ENCODE measurements around the gene TMEM190. TPM values are rescaled to one million over a fixed set of nuclear protein-coding genes. Genes with fewer than 3 reads are reported as not detected.
A peak's percentile ranks its signal among the peaks of the same experiment; 100 is the strongest.
"Not testable (repeated sequence)": the region's sequence is repeated elsewhere in the genome, so short reads cannot be mapped to it uniquely, and the experiment has no call there.

TMEM190 gene
- polyA plus RNA-seq, 3 donors = 0.23 to 0.36 TPM; not detected in 1

- DNase-seq (ENCODE audit: low read depth in 3 of 3, low spot score in 2 of 3) = no peak
Observed at GRCh38 chr19:55389386-55390317, 13.0 kb downstream of the TMEM190 start.

GRCh38 chr19:55390461-55390880, 13.8 kb downstream of the TMEM190 start:
- DNase-seq (ENCODE audit: low read depth in 3 of 3, low spot score in 2 of 3) = no peak

GRCh38 chr19:55391191-55391670, 14.6 kb downstream of the TMEM190 start:
- DNase-seq (ENCODE audit: low read depth in 3 of 3, low spot score in 2 of 3) = no peak

DNA sequence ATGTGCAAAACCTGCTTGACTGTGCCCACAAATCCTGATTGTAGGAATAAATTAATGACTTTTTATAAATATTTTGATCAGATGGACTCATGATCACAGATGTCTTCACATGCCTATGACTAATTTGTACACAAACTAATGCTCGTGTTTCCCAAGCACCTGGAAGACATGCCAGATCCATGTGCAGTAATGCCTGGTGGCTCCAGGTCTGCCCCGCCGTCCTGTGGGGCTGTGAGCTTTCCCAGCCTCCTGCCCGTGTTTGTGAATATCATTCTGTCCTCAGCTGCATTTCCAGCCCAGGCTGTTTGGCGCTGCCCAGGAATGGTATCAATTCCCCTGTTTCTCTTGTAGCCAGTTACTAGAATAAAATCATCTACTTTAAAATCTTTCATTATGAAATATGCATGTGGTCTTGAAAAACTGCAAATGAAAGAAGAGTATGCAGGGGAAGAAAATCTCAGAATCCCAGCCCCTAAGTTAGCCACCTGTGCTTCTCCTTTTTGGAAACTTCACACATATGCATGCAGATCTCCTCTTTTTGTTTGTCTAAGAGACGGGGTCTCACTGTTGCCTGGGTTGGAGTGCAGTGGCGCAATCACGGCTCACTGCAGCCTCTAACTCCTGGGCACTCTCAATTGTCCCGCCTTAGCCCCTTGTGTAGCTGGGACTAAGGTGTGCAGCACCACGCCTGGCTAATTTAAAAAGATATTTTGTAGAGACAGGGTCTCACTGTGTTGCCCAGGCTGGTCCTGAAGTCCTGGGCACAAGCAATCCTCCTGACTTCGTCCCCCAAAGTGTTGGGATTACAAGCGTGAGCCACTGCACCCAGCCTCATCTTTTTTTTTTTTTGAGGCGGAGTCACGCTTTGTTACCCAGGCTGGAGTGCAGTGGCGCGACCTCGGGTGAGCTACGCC, 15.3 kb downstream of the TMEM190 start:
- no peak for DNase-seq (ENCODE audit: low read depth in 3 of 3, low spot score in 2 of 3)

DNA sequence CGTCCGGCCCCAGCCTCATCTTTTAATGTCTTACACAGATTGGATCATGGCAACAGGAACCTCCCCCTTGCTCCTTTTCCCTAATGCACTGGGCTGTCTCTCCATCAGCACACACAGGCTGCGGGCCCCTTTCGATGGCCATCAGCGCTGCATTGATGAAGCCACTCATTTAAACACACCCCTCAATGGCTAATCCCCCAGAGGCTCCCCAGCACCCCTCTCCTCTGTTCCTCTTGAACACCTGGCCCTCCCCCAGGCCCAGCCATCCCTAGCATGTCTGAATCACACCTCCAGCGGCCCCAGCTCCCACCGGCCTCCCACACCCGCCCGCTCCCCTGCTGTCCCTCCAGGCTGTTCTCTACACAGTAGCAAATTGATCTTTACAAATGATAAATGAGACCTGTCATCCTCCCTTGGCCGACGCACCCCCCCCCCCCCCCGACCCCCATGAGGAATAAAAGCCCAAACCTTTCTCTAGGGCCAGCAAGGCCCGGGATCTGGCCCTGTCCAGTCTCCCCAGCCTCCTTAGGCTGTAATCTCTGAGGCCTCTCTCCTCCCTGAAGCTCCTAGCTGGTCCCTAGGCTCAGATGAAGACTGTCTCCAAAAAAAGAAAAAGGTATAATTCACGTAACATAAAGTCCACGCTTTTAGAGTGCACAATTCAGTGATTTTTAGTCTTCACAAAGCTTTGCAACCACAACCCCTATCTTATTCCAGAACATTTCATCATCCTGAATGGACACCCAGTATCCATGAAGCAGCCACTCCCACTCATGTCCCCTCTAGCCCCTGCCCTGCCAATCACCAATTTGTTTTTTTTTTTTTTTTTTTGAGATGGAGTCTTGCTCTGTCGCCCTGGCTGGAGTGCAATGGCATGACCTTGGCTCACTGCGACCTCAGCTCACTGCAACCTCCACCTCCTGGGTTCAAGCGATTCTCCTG, 16.5 kb downstream of the TMEM190 start:
- no peak for DNase-seq (ENCODE audit: low read depth in 3 of 3, low spot score in 2 of 3)

DNA sequence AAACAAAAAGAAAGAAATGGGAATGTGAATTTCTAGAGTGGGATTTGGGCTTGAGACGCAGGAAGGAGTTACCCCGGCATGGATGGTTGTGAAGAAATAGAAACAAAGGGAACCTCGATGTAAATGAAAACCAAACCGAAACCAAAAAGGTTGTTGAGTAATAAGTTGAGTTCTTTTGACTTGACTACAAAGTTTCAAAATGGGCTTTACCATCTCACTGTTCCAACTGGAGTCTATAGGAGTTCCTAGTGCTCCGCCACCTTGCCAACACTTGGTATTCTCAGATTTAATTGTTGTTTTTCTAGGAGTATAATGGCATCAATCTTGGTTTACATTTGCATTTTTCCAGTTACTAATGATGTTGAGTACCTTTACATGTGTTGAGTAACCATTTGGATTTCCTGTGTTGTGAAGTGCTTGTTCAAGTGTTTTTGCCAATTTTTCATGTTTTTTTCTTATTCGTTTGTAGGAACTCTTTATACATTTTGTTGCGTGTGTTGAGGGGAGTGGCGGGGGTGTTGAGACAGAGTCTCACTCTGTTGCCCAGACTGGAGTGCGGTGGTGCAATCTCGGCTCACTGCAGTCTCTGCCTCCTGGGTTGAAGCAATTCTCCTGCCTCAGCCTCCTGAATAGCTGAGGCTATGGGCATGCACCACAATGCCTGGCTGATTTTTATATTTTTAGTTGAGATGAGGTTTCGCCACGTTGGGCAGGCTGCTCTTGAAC, 21.7 kb downstream of the TMEM190 start:
- no peak for DNase-seq (ENCODE audit: low read depth in 3 of 3, low spot score in 2 of 3)

- no peak for DNase-seq (ENCODE audit: low read depth in 3 of 3, low spot score in 2 of 3)
Observed at GRCh38 chr19:55400281-55401087, 23.9 kb downstream of the TMEM190 start.

DNA sequence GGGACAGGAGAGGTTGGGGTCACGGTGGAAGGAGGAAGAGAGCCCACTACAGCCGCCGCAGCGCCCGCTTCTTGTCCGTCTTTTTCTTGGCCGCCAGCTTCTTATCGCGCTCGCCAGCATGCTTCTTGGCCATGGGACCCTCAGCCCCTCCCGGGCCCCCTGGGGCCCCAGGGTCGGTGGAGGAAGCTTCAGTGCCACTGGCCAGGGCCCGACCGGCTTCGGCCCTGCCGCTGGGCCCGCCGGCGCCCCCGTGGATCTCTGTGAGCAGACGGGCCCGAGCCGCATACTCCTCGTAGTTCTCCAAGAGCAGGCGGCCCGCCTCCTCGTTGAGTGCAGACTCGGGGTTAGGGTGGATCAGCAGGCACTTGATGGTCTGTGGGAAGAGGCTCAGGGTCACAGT, 24.8 kb downstream of the TMEM190 start:
- DNase-seq (ENCODE audit: low read depth in 3 of 3, low spot score in 2 of 3) = not testable (repeated sequence)

DNA sequence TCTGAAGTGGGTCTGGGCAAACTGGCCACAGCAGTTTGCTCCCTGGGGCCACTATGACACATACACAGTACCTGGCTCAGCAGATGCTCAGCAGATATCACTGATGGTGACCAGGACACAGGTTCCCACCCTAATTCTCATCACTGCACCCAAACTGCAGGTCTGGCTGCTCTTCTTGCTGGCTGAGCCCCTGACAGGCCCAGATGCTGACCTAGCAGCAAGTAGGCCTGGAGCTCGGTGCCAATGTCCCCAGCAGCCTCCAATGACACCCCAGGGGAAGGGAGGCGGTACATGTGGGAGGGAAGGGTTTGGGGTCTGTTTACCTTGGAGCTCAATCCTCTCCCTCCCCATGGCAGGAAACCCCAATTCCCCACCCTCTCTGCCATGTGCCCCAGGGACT, 25.9 kb downstream of the TMEM190 start:
- no peak for DNase-seq (ENCODE audit: low read depth in 3 of 3, low spot score in 2 of 3)

GRCh38 chr19:55405638-55406037, 29.0 kb downstream of the TMEM190 start:
- DNase-seq (ENCODE audit: low read depth in 3 of 3, low spot score in 2 of 3) = no peak

- DNase-seq (ENCODE audit: low read depth in 3 of 3, low spot score in 2 of 3) = no peak
Observed at GRCh38 chr19:55406091-55406825, 29.6 kb downstream of the TMEM190 start.

- DNase-seq (ENCODE audit: low read depth in 3 of 3, low spot score in 2 of 3) = no peak
Observed at GRCh38 chr19:55406826-55407549, 30.4 kb downstream of the TMEM190 start.

- not testable (repeated sequence) for DNase-seq (ENCODE audit: low read depth in 3 of 3, low spot score in 2 of 3)
Observed at GRCh38 chr19:55407550-55407799, 30.8 kb downstream of the TMEM190 start, which contains the start of gene UBE2S. Gene UBE2S, minus strand, starts transcription at chr19:55407788. Its CDS starts 199 bp downstream, at chr19:55407589.

- DNase-seq (ENCODE audit: low read depth in 3 of 3, low spot score in 2 of 3) = peak; percentile 97
Observed at GRCh38 chr19:55407800-55408532, 31.3 kb downstream of the TMEM190 start.

DNA sequence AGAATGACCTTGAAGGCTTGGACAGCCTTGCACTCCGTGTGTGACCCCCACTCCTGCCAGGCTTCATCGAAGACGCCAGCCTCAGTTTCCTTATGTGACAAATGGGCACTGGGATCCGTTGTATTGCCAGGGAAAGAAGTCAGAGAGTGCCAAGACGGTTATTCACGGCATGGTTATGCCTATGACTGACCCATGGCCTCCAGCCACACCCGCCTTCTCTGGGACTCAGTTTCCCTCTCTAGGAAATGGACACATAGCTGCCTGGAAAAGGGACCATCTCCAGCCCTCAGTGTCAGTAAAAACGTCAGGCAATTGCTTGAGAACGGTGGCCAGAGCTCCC, 31.9 kb downstream of the TMEM190 start:
- no peak for DNase-seq (ENCODE audit: low read depth in 3 of 3, low spot score in 2 of 3)

- not testable (repeated sequence) for DNase-seq (ENCODE audit: low read depth in 3 of 3, low spot score in 2 of 3)
Observed at GRCh38 chr19:55409179-55409578, 32.6 kb downstream of the TMEM190 start.

GRCh38 chr19:55410168-55410567, 33.5 kb downstream of the TMEM190 start:
- no peak for DNase-seq (ENCODE audit: low read depth in 3 of 3, low spot score in 2 of 3)

Data from right renal cortex interstitium (tissue), 3 donors.